ENCODE data around the gene ZCCHC7. TPM values are rescaled to one million over a fixed set of nuclear protein-coding genes. Genes with fewer than 3 reads are reported as not detected.

The ZCCHC7 gene
- total RNA-seq = 18.5 and 21.5 TPM in 2 replicates

DNA sequence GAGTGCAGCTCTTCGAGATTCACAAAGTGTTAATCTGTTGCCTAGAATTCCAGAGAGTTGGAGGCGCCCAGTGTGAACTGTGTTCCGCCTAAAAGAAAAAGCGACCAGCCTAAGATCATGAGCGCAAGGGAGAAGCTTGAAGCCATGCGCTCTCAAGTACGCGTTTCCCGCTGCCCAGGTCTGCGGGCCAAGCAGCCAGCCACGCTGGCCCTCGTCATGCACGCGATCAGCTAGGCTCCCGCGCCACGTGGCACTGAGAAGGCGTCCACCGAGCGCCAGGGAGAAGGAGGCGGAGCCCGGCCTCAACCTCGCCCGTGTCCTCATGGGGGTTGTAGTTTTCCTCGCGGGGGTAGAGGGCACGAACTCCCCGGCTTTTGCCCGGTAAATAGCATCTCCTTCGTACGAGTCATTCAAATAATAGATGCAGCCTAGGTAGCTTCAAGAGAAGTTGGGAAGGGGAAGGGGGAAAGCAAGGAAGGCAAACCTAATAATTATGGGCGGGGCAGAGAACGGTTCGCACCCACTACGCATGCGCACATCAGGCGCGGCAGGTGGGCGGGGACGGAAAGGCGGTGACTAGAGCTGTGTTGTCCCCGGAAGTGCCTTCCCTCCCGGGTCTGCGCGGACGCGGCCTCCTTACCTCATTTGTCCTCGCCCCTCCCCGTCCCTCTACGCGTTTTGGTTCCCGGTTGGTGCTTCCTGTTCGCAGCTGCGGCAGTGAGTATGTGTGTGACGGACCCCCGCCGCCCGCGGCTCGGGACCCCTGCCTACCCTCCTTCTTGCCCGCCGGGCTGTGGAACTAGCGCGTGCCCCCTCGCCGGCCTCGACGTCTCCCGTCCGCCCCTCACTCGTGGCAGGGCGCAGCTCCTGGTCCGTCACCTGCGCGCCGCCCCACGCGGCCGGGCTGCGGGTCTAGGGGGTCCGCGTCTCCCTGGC is at the start of gene ZCCHC7:
Gene ZCCHC7, plus strand, starts transcription at position 668 of the 936 bp plus-strand sequence.

Other genes with a start within 250 kb of the ZCCHC7 start
- not detected in 2 replicates for gene PAX5, start 86.3 kb upstream of the ZCCHC7 start, total RNA-seq

Measured in cardiac ventricle fibroblast (primary cell).